SH-SY5Y (cell line): ENCODE results near the gene CLCF1.

Source experiments
- GATA2 ChIP-seq: IDR thresholded peaks from 2 replicates; pipeline ENCODE4 v1.6.1; 2011; ENCODE audit warnings: mild to moderate bottlenecking, low read depth, low read length
- GATA3 ChIP-seq: IDR thresholded peaks from 2 replicates; pipeline ENCODE4 v1.6.1; 2011; ENCODE audit warnings: low read depth, mild to moderate bottlenecking, low read length, moderate library complexity

GRCh38 chr11:67410369-67410831, 37.0 kb upstream of the CLCF1 start:
- TF ChIP-seq GATA3: no peak
- TF ChIP-seq GATA2: no peak
